Pancreas (tissue), 10 donors: ENCODE data around the gene DMD. TPM values are rescaled to one million over a fixed set of nuclear protein-coding genes. Genes with fewer than 3 reads are reported as not detected.

Source experiments
- ATAC-seq, 4 donors: fragments of 200-7000 bp; cut with Tn5 transposase; one replicate each; pipeline versions ENCODE4 v1.8.0 to v1.9.1; 2020; ENCODE audit warnings: mild to moderate bottlenecking in 4 of 4, moderate library complexity in 4 of 4
- DNase-seq, 6 donors: peaks; one replicate each; pipeline ENCODE4 v3.0.0-alpha.2; 2020
- FAIRE-seq: peaks from 2 replicates; lab custom pipeline; 2012; peaks lifted over from hg19 to GRCh38; lab: Jason Lieb, UNC
- H3K27ac ChIP-seq, 4 donors: fragments of 200-600 bp; sonication (generic); 1 replicate in 3 of 4; 2 replicates in 1 of 4; pipeline versions ENCODE4 v1.5.0 to v1.8.0; 2020
- H3K27me3 ChIP-seq, 4 donors: fragments of 200-600 bp; one replicate each; pipeline ENCODE4 v1.8.0; 2021
- H3K36me3 ChIP-seq, 3 donors: fragments of 200-600 bp; sonication (generic) in 1 of 3; one replicate each; pipeline versions ENCODE4 v1.5.0 to v1.8.0; 2020 to 2021
- H3K4me1 ChIP-seq, 3 donors: fragments of 200-600 bp; one replicate each; pipeline ENCODE4 v1.8.0; 2021
- H3K4me3 ChIP-seq, 4 donors: fragments of 200-600 bp; sonication (generic) in 2 of 4; one replicate each; pipeline versions ENCODE4 v1.5.0 to v1.8.0; 2020 to 2021
- H3K9me3 ChIP-seq, 4 donors: fragments of 200-600 bp; one replicate each; pipeline ENCODE4 v1.8.0; 2021
- WGBS, 2 donors: extraction: QIAGEN DNeasy Blood & Tissue Kit; methylation state at CpG; one replicate each; pipeline ENCODE4 v1.1.7; 2013; 5-methylcytosine and 5-hydroxymethylcytosine counted together
- intact Hi-C, 3 donors: fragments of 100-400 bp; cut with DNase I; formaldehyde crosslinking; loops; one replicate each; pipeline versions ENCODE4 v1.11.1 to v1.14.2; 2022
- polyA plus RNA-seq, 2 donors: library from polyadenylated mRNA; stranded (reverse); fragments of 200-250 nt; gene quantifications; one replicate each; pipeline ENCODE4 v1.2.3, GENCODE V29; 2013
- total RNA-seq, 6 donors: library from RNA; stranded (reverse); fragmentation: NEBNext Ultra II Directional in 4 of 6; extraction: Animal tissue kit (Norgen Biotek cat#: 25700) in 4 of 6; gene quantifications; one replicate each; pipeline versions ENCODE4 v1.2.1 to v1.2.4, GENCODE V29; 2021 to 2023
- TF ChIP-seq, protein P1 (sequence below), 4 donors: fragments of 200-600 bp; sonication (generic) in 3 of 4; IDR thresholded peaks; one replicate each; pipeline versions ENCODE4 v1.5.0 to v1.8.0; 2021; ENCODE audit warnings: antibody characterized with exemption in 4 of 4
- donor health status: healthy with polysubstance abuse.
- donor health status: DM: no; HTN: no; CAD: no; lungs with moderate emphysema.
- donor health status: DM: no; HTN: no; CAD: no.
- donor health status: control.
- donor health status: control.
- donor health status: Bipolar disorder and iron deficiency.
- donor health status: DM: yes; HTN: yes; CAD: no.
- donor health status: DM: no; HTN: no; CAD: no.
- donor health status: DM: no; HTN: no; CAD: no.
- donor health status: DM: yes; HTN: yes; CAD: no.

Gene DMD
- total and polyA plus RNA-seq, 8 donors = 9.1 to 46.5 (median 32.1) TPM

DNA sequence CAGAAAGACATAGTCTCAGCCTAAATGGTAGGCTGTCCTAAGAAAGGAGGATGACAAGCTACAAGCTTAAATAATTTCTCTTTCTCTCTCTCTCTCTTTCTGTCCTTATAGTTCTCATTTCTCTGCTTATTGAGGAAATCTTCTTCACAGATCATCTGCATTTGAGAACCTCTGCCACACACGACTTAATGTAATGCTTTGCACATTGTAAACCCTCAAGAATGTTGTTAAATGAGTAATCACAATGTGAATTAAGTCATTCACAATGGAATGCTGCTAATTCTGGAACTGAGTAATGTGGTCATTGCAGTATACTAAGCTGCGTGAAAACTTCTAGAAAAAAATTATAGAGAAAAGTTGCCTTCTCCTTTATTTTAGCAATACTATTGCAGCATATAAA is 1630.6 kb downstream of the DMD start:
- no peak overlapping the region for H3K27ac ChIP-seq
- WGBS, 2 donors = 40 to 47% methylated on average over 2 of the region's 2 CpGs
- intact Hi-C loops = no loop called here
- H3K4me1 ChIP-seq = no peaks in the 10 kb centered on the region
- DNase-seq (no peak), FAIRE-seq (no peak), ATAC-seq (no peak)
- no peaks in the 10 kb centered on the region for H3K9me3 ChIP-seq
- TF ChIP-seq, protein P1, sequence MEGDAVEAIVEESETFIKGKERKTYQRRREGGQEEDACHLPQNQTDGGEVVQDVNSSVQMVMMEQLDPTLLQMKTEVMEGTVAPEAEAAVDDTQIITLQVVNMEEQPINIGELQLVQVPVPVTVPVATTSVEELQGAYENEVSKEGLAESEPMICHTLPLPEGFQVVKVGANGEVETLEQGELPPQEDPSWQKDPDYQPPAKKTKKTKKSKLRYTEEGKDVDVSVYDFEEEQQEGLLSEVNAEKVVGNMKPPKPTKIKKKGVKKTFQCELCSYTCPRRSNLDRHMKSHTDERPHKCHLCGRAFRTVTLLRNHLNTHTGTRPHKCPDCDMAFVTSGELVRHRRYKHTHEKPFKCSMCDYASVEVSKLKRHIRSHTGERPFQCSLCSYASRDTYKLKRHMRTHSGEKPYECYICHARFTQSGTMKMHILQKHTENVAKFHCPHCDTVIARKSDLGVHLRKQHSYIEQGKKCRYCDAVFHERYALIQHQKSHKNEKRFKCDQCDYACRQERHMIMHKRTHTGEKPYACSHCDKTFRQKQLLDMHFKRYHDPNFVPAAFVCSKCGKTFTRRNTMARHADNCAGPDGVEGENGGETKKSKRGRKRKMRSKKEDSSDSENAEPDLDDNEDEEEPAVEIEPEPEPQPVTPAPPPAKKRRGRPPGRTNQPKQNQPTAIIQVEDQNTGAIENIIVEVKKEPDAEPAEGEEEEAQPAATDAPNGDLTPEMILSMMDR (IDR thresholded peaks at IDR 0.05) = no peak
- H3K27me3 ChIP-seq = peaks cover 0 to 4% (median 0%) of the 10 kb centered on the region in 4 donors
- H3K4me3 ChIP-seq = no peak overlapping the region
- H3K36me3 ChIP-seq = no peaks in the 10 kb centered on the region

GRCh38 chrX:31580227-31580626 is 1631.1 kb downstream of the DMD start:
- WGBS, 2 donors = 60 to 66% methylated on average over 4 of the region's 4 CpGs
- TF ChIP-seq, protein P1 (IDR thresholded peaks at IDR 0.05) = no peak
- FAIRE-seq = no peak

DNA sequence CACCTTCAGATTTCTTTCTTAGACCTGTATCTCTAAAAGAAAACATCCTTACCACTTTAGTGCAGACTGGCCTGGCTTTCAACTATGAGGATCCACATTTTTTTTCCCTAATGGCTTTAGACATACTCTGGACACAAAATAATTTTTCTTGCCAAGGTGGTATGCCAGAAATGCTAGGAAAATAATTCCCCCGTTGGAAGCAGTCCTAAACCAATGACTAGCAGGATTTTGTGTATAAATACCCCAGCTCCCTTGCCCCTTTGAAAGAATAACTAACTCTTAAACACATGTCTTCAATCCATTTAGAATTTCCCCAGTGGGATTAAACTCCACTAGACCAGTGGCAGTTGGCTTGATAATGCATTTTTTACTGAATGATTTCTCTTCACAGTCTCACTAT is 1639.0 kb downstream of the DMD start:
- intact Hi-C loops = no loop called here
- Histone ChIP-seq H3K4me3 (no peak overlapping the region), H3K36me3 (no peaks in the 10 kb centered on the region), H3K9me3 (no peaks in the 10 kb centered on the region), H3K27me3 (peaks cover 0 to 15% (median 1%) of the 10 kb centered on the region in 4 donors), H3K27ac (no peak overlapping the region), H3K4me1 (no peaks in the 10 kb centered on the region)
- ATAC-seq = no peak
- DNase-seq = no peak
- TF ChIP-seq, protein P1 (IDR thresholded peaks at IDR 0.05) = no peak
- WGBS, 2 donors = 28 to 54% methylated on average over 1 of the region's 1 CpG
- no peak for FAIRE-seq

More at GRCh38 chrX:31580227-31580626, 1631.1 kb downstream of the DMD start:
- no peak overlapping the region for H3K4me3 ChIP-seq
- intact Hi-C loops = no loop called here
- no peak overlapping the region for H3K27ac ChIP-seq
- H3K4me1 ChIP-seq = no peaks in the 10 kb centered on the region
- ATAC-seq (no peak), DNase-seq (no peak)
- peaks cover 0 to 4% (median 1%) of the 10 kb centered on the region in 4 donors for H3K27me3 ChIP-seq
- H3K9me3 ChIP-seq = no peaks in the 10 kb centered on the region
- no peaks in the 10 kb centered on the region for H3K36me3 ChIP-seq

DNA sequence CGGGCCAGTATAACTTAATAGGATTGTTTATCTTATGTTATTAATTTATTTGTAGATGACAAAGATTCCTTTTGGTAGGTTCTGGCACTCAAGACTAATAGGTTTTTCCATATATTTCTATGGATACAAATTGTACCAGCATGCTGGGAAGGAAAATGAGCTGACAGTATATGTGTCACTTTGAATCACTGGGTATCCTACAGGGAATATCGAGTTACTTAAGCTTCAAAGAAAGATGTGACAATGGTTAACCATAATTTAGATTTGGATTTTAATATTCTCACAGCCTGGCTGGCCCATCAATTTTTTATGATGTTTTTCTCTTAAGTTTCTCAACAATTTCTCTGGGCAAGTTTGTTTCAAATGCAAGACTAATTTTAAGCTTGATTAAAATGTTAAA is 1640.7 kb downstream of the DMD start:
- no peak for FAIRE-seq
- ATAC-seq = no peak
- Histone ChIP-seq H3K4me1 (no peaks in the 10 kb centered on the region), H3K36me3 (no peaks in the 10 kb centered on the region), H3K27me3 (peaks cover 0 to 15% (median 1%) of the 10 kb centered on the region in 4 donors), H3K27ac (no peak overlapping the region), H3K4me3 (no peak overlapping the region), H3K9me3 (no peaks in the 10 kb centered on the region)
- no peak for DNase-seq
- 50 to 54% methylated on average over 2 of the region's 2 CpGs for WGBS, 2 donors
- intact Hi-C loops = no loop called here
- TF ChIP-seq, protein P1 (IDR thresholded peaks at IDR 0.05) = no peak

DNA sequence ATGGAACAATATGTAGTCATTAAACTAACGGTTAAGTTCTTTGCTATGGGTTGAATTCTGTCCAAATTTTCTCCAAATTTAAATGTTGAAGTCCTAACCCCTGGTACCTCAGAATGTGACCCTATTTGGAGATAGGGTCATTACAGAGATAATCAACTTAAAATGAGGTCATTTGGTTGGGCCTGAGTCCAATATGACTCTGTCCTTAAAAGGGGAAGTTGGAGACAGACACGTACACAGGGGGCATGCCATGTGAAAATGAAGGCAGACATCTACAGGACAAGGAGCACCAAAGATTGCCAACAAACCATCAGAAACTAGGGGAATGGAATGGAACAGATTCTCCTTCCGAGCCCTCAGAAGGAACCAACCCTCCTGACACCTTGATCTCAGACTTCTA is 1647.6 kb downstream of the DMD start:
- Histone ChIP-seq H3K4me3 (no peak overlapping the region), H3K27ac (no peak overlapping the region), H3K9me3 (no peaks in the 10 kb centered on the region), H3K4me1 (no peaks in the 10 kb centered on the region), H3K27me3 (peaks cover 0 to 3% (median 0%) of the 10 kb centered on the region in 4 donors), H3K36me3 (no peaks in the 10 kb centered on the region)
- FAIRE-seq (no peak), DNase-seq (no peak), ATAC-seq (no peak)
- 70 to 73% methylated on average over 3 of the region's 3 CpGs for WGBS, 2 donors
- intact Hi-C loops = no loop called here
- TF ChIP-seq, protein P1 (IDR thresholded peaks at IDR 0.05) = no peak
